ENCODE data around the gene CA10. TPM values are rescaled to one million over a fixed set of nuclear protein-coding genes. Genes with fewer than 3 reads are reported as not detected.

The CA10 gene
- total RNA-seq, 1 experiment from 2014 or later = not detected

DNA sequence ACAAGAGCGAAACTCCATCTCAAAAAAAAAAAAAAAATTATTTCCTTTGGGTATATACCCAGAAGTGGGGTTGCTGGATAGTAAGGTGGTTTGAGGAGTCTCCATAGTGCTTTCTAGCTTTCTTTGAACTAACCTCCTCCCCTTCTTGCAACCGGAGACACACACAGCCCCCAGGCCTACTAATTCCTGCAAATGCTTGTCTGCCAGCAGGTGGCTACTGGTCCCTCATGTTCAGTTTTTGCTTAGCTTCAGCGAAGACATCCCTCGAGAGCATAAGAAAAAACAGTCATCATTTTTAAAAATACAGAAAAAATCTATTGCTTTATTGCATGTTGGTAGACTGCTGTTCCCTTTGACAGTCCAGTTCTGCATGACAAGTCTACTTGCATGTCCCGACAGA lies 459.2 kb downstream of the CA10 start:
- DNase-seq (ENCODE audit: low read depth) = no peak
- in situ Hi-C loops (cut with HindIII; ENCODE audit: low pct_unique_long_range_greater_than_20kb, low sequenced_read_pairs) = no loop called here

DNA sequence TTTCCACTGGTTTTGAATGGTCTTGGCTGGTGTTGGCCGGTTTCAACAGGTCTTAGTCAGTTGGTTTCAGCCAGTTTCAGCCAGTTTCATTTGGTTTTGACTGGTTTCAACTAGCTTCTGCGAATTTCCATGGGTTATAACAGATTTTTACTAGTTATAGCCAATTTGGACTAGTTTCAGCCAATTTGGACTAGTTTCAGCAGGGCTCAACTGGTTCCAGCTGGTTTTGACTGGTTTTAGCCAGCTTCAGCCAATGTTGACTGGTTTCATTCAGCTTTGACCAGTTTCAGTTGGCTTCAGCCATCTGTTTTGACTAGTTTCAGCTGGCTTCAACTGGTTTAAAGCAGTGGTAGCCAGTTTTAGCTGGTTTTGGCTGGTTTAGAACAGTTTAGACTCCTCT lies 465.6 kb downstream of the CA10 start:
- DNase-seq (ENCODE audit: low read depth) = no peak
- in situ Hi-C loops (cut with HindIII; ENCODE audit: low pct_unique_long_range_greater_than_20kb, low sequenced_read_pairs) = no loop called here

DNA sequence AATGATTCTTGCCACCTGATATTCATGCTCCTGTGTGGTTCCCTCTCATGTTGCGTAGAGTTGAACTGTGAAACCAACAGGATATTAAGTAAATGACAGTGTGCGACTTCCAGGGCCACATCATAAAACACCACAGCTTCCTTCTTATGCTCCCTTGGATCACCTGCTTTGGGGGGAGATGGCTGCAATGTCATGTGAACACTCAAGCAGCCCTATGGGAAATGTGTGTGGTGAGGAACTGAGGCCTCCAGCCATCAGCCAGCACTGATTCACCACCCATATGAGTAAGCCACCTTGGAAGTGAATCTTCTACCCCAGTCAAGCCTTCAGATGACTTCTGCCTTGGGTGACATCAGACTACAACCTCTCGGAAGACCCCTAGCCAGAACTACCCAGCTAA lies 470.6 kb downstream of the CA10 start:
- DNase-seq (ENCODE audit: low read depth) = no peak
- in situ Hi-C loops (cut with HindIII; ENCODE audit: low pct_unique_long_range_greater_than_20kb, low sequenced_read_pairs) = no loop called here

DNA sequence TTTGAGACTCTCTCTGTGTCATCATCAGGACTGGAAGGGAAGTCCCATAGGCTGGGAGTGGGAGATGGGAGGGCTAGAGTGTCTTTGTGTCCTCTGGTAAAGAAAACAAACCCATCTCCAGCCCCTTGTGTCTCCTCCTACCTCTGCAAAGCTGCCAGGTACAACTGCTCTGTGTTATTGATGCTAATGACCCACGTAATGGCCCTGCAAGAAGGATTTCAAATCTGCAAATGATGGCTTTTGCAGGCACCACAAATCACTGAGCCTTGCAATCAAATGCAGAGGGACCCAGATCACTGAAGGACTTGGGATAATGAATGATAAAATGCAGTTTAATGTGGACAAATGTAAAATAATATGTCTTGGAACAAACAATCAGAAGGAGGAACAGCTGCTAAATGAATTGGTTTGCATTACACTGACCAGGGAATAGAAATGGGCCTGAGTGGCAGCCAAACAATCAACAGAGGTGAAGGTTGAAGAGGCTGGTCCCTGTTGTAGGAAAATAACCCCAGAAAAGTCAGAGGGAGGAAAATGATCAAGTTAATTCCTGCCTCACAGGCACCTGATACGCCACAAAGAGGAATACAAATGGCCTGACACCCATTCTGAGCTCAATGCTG lies 473.1 kb downstream of the CA10 start:
- in situ Hi-C loops (cut with HindIII; ENCODE audit: low pct_unique_long_range_greater_than_20kb, low sequenced_read_pairs) = no loop called here
- no peak for DNase-seq (ENCODE audit: low read depth)

DNA sequence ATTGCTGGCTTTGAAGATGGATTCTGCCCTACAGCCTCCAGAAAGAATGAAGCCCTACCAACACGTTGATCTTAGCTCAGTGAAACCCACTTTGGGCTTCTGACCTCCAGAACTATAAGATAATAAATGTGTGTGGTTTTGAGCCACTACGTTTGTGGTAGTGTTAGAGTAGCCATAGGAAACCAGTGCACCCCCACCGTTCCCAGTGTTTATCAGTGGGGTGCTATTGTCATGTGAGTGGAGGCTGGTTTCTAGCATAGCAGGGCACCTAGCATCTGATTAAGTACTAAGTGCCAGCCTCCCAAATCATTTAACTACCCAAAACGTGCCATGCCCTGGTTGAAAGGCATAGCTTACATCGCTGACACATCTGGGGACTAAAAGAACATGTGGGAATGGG lies 474.3 kb downstream of the CA10 start:
- no peak for DNase-seq (ENCODE audit: low read depth)
- in situ Hi-C loops (cut with HindIII; ENCODE audit: low pct_unique_long_range_greater_than_20kb, low sequenced_read_pairs) = no loop called here

DNA sequence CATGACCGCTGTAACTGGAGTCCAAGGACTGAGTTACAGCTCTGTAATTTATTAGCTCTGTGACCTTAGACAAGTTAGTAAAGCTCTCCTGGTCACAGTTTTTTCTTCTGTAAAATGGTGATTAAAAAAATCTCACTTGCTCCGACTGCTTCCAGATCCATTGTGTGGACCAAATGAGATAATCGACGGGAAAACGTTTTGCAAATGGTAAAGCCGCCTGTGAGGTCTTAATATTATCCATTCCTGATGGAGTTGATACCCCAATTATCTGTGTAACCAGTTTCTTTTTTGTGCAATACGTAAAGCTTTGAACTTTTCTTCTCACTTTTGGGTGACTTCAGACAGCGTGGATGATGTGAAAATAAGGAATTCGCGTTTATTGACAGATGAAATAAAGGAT lies 475.2 kb downstream of the CA10 start:
- DNase-seq (ENCODE audit: low read depth) = no peak
- in situ Hi-C loops (cut with HindIII; ENCODE audit: low pct_unique_long_range_greater_than_20kb, low sequenced_read_pairs) = no loop called here

DNA sequence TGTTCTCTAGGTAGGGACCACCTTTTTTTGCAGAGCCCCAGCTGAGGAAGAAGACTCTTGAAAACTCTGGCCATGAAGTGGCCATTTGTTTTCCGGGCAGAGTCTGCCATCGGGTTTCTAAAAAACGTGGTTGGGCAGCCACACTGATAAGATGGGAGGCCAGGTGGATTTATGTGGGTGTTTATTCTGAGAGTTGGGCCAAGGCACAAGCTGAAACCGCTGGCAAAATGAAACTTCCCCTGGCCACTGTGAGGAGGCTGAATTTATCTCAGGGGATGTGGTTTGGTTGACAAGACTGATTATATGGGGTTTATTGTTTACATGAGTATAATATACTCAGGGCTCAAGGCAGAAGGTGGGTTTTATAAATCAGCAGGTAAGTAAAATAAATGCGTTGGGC lies 476.4 kb downstream of the CA10 start:
- in situ Hi-C loops (cut with HindIII; ENCODE audit: low pct_unique_long_range_greater_than_20kb, low sequenced_read_pairs) = no loop called here
- DNase-seq (ENCODE audit: low read depth) = no peak

DNA sequence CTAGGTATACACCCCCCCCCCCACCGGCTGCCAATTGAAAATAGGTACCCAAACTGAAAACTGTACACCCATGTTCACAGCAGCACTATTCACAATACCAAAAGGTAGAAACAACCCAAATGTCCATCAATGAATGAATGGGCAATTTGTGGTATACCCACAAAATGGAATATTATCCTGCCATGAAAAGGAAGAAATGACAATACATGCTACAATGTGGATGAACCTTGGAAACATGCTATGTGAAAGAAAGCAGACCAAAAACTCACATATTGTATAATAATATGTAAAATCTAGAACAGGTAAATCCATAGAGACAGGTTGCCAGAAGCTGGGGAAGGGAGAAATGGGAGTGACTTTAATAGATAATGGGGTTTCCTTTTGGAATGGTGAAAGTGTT lies 480.6 kb downstream of the CA10 start:
- no peak for DNase-seq (ENCODE audit: low read depth)
- in situ Hi-C loops (cut with HindIII; ENCODE audit: low pct_unique_long_range_greater_than_20kb, low sequenced_read_pairs) = no loop called here

DNA sequence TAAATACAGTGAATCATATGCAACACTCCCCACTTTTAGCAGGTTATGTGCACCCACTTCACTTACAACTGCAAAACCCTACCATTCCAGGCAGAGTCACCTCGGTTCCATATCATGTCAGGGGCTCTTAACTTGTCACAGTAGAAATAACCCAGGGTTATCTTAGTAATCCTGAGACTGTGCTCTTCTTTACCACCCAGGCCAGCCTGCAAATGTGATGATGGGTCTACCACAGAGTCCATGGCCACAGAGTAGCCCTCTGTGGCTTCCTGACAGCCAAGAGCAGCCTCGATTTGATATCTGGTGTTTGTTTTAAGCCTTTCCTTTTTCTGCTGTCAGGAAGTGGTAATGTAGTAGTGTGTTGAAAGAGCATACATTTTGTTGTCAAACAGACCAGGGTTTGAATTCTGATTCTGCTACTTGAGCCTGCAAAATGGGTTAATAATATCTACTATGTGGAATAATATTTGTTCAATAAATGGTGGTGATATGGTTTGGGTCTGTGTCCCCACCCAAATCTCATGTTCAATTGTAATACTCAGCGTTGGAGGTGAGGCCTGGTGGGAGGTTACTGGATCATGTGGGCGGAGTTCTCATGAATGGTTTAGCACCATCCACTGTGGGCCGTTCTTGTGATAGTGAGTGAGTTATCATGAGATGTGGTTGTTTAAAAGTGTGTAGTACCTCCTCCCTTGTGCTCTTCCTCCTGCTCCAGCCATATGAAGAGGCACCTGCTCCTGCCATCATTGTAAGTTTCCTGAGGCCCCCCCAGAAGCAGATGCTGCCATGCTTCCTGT lies 481.6 kb downstream of the CA10 start:
- no peak for DNase-seq (ENCODE audit: low read depth)
- in situ Hi-C loops (cut with HindIII; ENCODE audit: low pct_unique_long_range_greater_than_20kb, low sequenced_read_pairs) = no loop called here

DNA sequence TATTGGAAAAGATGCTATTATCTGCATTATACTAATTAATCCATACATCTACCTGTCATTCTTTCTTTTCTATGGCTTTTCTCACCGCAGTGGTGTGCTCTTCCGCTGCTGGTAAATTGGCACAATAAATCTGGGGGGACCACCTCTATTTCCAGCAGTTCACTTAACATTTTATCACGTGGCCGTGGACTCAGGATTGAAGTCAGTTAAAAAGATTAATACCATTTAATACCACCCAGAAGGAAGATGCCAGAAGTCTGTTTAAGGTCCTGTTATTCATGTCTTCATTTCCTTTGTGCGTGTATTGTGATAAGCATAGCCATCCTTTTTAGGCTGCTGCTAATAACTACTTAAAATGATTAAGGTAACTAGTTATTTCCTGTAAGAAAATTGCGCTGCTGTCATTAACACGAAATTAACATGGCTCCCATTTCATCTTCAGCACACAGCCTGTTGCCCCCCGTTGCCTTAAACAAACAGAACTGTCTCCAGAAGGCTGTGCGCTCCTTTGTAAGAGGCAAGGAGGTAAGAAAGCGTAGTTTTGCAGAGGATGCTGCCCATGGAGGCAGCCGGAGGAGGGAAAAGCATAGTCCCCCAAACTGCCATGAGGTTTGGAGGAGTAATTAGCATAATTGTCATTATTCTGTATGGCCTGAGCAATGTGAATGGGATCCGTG lies 483.8 kb downstream of the CA10 start:
- DNase-seq (ENCODE audit: low read depth) = no peak
- in situ Hi-C loops (cut with HindIII; ENCODE audit: low pct_unique_long_range_greater_than_20kb, low sequenced_read_pairs) = no loop called here

DNA sequence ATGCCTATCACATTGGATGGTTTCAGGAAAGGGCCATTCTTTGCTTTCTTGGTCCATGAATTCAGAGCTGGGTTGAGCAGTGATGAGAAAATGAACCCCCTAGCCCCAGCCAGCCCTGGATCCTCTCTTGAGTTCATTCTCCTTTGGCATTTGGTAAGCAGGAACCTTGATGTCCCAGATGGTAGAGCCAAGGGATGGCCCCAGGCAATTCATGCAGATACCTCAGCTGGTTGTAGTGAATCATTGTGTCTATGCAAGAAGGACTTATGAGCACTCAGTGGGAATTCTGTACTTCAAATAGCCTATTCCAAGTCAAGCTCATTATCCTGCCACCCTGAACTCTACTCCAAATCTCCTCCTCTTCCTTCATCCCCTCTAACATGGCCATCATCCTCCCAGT lies 485.4 kb downstream of the CA10 start:
- in situ Hi-C loops (cut with HindIII; ENCODE audit: low pct_unique_long_range_greater_than_20kb, low sequenced_read_pairs) = no loop called here
- no peak for DNase-seq (ENCODE audit: low read depth)

DNA sequence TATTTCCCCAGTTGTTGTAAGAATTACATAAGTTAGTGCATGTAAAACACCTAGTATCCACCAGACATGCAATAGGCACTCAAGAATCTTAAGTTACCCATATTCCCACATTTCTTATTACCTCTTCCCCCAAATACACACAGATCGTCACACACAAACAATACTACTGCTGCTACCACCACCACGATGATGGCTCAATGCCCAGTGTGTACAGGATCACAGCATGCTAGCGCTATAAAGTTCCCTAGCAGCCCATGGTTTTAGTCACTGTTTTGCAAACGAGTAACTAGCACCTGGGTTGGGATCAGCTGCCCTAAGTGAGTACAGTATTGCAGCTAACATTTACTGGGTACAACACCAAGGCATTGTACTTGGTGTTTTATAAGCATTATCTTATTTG lies 486.4 kb downstream of the CA10 start:
- in situ Hi-C loops (cut with HindIII; ENCODE audit: low pct_unique_long_range_greater_than_20kb, low sequenced_read_pairs) = no loop called here
- DNase-seq (ENCODE audit: low read depth) = no peak

DNA sequence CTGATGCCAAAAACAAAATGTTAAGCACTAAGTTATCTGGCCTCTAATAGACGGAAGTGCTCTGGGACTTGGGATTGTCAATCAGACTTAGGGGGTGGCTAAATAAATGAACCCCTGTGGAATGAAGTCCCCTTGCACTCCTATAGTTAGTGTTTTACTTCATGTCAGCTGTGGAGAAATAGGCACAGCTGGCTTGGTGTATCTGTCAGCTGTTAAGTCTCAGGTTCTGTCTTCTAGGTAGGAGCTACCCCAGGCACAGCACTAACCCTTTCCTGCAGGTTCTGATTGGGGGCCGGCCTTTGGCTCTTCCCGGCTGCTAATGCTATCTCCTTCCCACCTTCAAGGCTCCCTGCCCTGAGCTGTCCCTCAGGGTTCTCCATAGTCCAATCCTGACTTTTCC lies 487.6 kb downstream of the CA10 start:
- DNase-seq (ENCODE audit: low read depth) = no peak
- in situ Hi-C loops (cut with HindIII; ENCODE audit: low pct_unique_long_range_greater_than_20kb, low sequenced_read_pairs) = no loop called here

DNA sequence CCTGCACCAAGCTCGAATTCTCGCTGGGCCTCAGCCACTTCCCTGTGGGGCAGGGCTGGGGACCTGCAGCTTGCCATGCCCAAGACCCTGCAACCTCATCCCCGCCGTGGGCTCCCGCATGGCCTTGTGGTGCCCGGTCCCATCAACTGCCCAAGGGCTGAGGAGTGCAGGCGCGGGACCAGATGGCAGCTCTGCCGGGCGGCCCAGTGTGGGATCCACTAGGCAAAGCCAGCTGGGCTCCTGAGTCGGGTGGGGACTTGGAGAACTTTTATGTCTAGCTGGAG lies 489.6 kb downstream of the CA10 start:
- DNase-seq (ENCODE audit: low read depth) = no peak
- in situ Hi-C loops (cut with HindIII; ENCODE audit: low pct_unique_long_range_greater_than_20kb, low sequenced_read_pairs) = no loop called here

DNA sequence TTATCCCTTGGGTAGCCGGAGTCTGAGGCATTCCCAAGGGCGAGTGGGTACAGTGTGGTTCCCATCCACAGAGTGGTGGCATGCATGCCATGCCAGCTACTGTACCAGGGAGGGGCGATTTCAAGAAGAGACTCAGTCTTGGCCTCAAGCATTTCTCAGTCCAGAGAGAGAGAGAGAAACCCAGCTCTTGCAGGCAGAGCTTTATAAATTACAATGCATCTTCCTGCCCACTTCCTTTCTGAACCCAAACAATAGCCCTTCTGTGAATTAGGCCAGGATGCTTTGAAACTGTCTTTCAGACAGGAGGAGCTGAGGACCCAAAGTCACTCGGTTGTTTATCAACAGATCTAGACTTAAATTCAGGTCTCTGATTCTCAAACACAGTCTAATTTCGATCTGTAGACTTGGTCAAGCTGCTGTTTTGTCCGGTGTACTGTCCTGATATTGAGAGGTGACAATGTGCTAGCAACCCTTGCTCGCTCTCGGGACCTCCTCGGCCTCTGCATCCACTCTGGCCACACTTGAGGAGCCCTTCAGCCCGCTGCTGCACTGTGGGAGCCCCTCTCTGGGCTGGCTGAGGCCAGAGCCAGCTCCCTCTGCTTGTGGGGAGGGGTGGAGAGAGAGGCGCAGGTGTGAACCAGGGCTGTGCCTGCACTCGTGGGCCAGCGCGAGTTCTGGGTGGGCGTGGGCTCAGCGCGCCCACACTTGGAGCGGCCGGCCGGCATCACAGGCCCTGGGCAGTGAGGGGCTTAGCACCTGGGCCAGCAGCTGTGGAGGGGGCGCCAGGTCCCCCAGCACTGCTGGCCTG lies 490.2 kb downstream of the CA10 start:
- in situ Hi-C loops (cut with HindIII; ENCODE audit: low pct_unique_long_range_greater_than_20kb, low sequenced_read_pairs) = no loop called here
- no peak for DNase-seq (ENCODE audit: low read depth)

DNA sequence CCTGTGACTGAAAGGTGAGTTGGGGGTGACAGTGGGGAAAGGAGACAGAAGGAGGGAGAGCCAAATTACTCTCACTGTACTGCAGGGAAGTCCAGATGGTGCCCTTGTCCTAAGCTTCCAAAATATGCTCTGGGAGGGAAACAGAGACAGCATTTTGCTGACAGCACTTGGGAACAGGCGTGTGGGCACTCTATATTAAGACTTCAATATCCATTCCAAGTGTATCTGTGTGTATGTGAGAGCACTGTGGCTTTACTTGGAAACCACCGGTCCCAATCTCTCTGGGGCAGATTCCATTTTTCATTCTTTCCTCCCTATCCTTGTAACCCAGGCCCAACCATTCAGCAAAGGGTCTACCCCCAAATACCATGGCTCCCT lies 490.8 kb downstream of the CA10 start:
- in situ Hi-C loops (cut with HindIII; ENCODE audit: low pct_unique_long_range_greater_than_20kb, low sequenced_read_pairs) = no loop called here
- DNase-seq (ENCODE audit: low read depth) = no peak

DNA sequence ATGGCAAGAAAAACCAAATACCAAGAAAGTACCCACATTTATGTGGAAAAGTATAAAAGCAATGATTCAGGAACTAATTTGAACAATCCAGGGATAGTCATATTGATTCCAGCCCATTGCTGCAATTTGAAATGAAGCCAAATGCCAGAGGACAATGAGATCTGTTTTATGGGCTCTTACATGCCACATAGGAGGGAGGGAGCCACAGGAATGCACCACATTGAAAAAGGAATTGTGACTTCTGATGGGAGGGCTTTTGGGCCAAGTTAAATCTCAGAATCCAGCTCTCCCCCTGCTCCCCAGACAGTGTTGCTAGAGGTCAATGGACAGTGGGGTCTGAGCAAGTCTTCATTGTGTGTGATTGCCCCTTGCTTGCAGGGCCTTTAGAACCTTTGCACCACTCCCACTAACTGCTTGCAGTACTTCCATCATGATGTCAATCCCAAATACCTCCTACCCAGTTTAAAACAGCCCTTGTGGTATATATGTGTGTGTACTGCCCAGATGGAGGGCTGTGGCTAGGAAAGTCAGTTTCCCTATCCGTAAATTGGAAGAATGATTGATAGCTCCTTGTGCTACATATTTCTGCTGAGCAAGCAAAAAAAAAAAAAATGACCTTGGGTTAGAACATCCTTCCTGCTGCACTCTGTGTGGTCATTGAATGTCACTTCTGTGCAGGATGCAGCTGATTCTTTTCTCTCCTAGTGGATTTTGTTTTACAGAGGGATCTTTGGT lies 491.4 kb downstream of the CA10 start:
- in situ Hi-C loops (cut with HindIII; ENCODE audit: low pct_unique_long_range_greater_than_20kb, low sequenced_read_pairs) = no loop called here
- no peak for DNase-seq (ENCODE audit: low read depth)

DNA sequence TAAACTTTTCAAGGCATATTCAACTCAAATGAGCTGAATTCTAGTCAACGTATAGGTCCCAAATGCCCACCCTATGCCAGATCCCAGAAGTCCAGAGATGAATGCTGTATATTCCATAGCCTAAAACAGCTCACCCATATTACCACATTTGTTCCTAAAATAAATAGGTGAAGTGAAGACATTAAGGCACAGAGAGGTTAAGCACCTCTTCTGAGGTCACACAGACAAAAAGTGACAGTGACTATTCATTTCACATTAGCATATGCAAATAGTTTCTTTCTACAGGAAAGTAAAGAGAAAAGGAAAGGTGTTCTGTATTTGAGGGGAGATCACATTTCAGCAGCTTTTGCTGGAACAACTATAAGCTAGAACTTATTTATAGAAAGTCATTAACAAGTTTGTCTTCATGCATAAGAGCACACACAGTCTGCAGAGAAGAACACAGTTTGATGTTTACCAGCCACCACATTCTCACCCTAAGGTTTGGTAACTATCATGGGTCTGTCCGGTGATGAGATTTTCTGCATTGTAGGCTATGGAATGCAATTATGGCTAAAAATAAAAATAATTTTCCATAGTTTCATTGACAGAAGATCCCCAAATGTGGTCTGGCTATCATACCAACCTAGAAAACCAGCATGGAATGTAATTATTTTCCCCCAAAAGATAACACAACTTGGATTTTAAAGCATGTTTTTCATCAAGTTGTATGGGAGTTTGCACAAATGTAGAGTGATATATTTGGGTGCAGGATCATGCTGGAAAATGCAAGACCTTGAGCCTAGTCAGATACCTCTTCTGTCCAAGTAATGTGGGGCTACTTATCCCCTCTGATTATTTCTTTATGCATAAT lies 496.1 kb downstream of the CA10 start:
- in situ Hi-C loops (cut with HindIII; ENCODE audit: low pct_unique_long_range_greater_than_20kb, low sequenced_read_pairs) = no loop called here

More for the DNA sequence above, 496.1 kb downstream of the CA10 start:
- DNase-seq (ENCODE audit: low read depth) = no peak
